Right ventricle myocardium superior (tissue), 1 donor: ENCODE results near the gene IL31RA. TPM values are rescaled to one million over a fixed set of nuclear protein-coding genes. Genes with fewer than 3 reads are reported as not detected.
"Not testable (repeated sequence)": the region's sequence is repeated elsewhere in the genome, so short reads cannot be mapped to it uniquely, and the experiment has no call there.

Experiments used
- ATAC-seq: fragments of 200-7000 bp; cut with Tn5 transposase; one replicate; pipeline ENCODE4 v1.9.1; 2020; ENCODE audit warnings: mild to moderate bottlenecking; ENCODE audit not compliant: poor library complexity
- DNase-seq: peaks from one replicate; pipeline ENCODE4 v3.0.0-alpha.2; 2020
- intact Hi-C: fragments of 100-400 bp; cut with DNase I; formaldehyde crosslinking; loops from one replicate; pipeline ENCODE4 v1.11.2; 2022
- total RNA-seq: library from RNA; stranded (reverse); fragmentation: NEBNext Ultra II Directional; extraction: Animal tissue kit (Norgen Biotek cat#: 25700); gene quantifications from one replicate; pipeline ENCODE4 v1.2.1, GENCODE V29; 2021
- donor health status: DM: no; HTN: yes; CAD: no; lungs with severe emphysema.

The IL31RA gene
- total RNA-seq, 1 donor from 2014 or later = not detected

GRCh38 chr5:55936100-55936693 is 85.0 kb downstream of the IL31RA start:
- peak; percentile 89 for DNase-seq
- intact Hi-C loops = loop anchor here (5.0 kb wide), 1 partner anchor 266 kb away; no protein-coding TSS in a partner anchor
- peak; percentile 84 for ATAC-seq

- not testable (repeated sequence) for ATAC-seq, DNase-seq
- intact Hi-C loops = loop anchor here (5.0 kb wide), 1 partner anchor 265 kb away; no protein-coding TSS in a partner anchor
These were observed 86.4 kb downstream of the IL31RA start for GRCh38 chr5:55937598-55937997.

GRCh38 chr5:55941154-55941553 is 90.0 kb downstream of the IL31RA start:
- intact Hi-C loops, DNase-seq, ATAC-seq: not testable (repeated sequence)

GRCh38 chr5:55959208-55959607 is 108.1 kb downstream of the IL31RA start:
- intact Hi-C loops = no loop called here
- ATAC-seq (no peak), DNase-seq (no peak)

GRCh38 chr5:55960779-55961178 is 109.6 kb downstream of the IL31RA start:
- no peak for DNase-seq
- intact Hi-C loops = no loop called here

GRCh38 chr5:55965525-55965924 is 114.4 kb downstream of the IL31RA start:
- no peak for ATAC-seq
- DNase-seq = no peak
- intact Hi-C loops = no loop called here

More at GRCh38 chr5:55960779-55961178, 109.6 kb downstream of the IL31RA start:
- ATAC-seq = no peak

- no peak for ATAC-seq
- no peak for DNase-seq
- intact Hi-C loops = no loop called here
These were observed 115.1 kb downstream of the IL31RA start for GRCh38 chr5:55966284-55966683.

- intact Hi-C loops = no loop called here
- no peak for ATAC-seq
- no peak for DNase-seq
These were observed 118.8 kb downstream of the IL31RA start for GRCh38 chr5:55969956-55970355.

Other genes with a start within 250 kb of the IL31RA start
- 6.3 TPM for gene SLC38A9, start 139.0 kb upstream of the IL31RA start, total RNA-seq
- gene DDX4, start 113.3 kb upstream of the IL31RA start, total RNA-seq = not detected
- 137 TPM for gene IL6ST, start 143.6 kb downstream of the IL31RA start, total RNA-seq